Hepatocyte (in vitro differentiated cells): ENCODE results near the gene APC2. TPM values are rescaled to one million over a fixed set of nuclear protein-coding genes. Genes with fewer than 3 reads are reported as not detected.

Source experiments
- DNase-seq: peaks from one replicate; pipeline ENCODE4 v3.0.0-alpha.2; 2016; ENCODE audit warnings: low spot score
- H2AFZ ChIP-seq: fragments of 200-600 bp; sonication (generic); 2 replicates; pipeline ENCODE4 v1.6.0; 2016; ENCODE audit warnings: antibody characterized with exemption, mild to moderate bottlenecking
- H3K27ac ChIP-seq: fragments of 200-600 bp; sonication (generic); 2 replicates; pipeline ENCODE4 v1.5.1; 2016; ENCODE audit warnings: mild to moderate bottlenecking
- H3K27me3 ChIP-seq: fragments of 200-600 bp; sonication (generic); 2 replicates; pipeline ENCODE4 v1.6.1; 2016
- H3K36me3 ChIP-seq: fragments of 200-600 bp; sonication (generic); replicated peaks from 2 replicates; pipeline ENCODE4 v1.5.1; 2016; ENCODE audit warnings: low read depth; ENCODE audit not compliant: insufficient read depth
- H3K4me1 ChIP-seq: fragments of 200-600 bp; sonication (generic); 2 replicates; pipeline ENCODE4 v1.5.1; 2016; ENCODE audit warnings: mild to moderate bottlenecking, moderate library complexity; ENCODE audit not compliant: insufficient read depth
- H3K4me2 ChIP-seq: fragments of 200-600 bp; sonication (generic); 2 replicates; pipeline ENCODE4 v1.6.0; 2016
- H3K4me3 ChIP-seq: fragments of 200-600 bp; sonication (generic); 2 replicates; pipeline ENCODE4 v1.5.1; 2016; ENCODE audit warnings: mild to moderate bottlenecking
- H3K79me2 ChIP-seq: fragments of 200-600 bp; sonication (generic); 2 replicates; pipeline ENCODE4 v1.6.0; 2017; ENCODE audit warnings: mild to moderate bottlenecking
- H3K9me2 ChIP-seq: fragments of 200-600 bp; sonication (generic); replicated peaks from 2 replicates; pipeline ENCODE4 v1.6.0; 2017; ENCODE audit warnings: mild to moderate bottlenecking; ENCODE audit not compliant: insufficient read depth
- H3K9me3 ChIP-seq: fragments of 200-600 bp; sonication (generic); 2 replicates; pipeline ENCODE4 v1.5.1; 2016; ENCODE audit warnings: low read depth, mild to moderate bottlenecking
- H4K20me1 ChIP-seq: fragments of 200-600 bp; sonication (generic); 2 replicates; pipeline ENCODE4 v1.6.0; 2016; ENCODE audit warnings: mild to moderate bottlenecking; ENCODE audit not compliant: insufficient read depth, poor library complexity, severe bottlenecking
- CTCF ChIP-seq: fragments of 200-600 bp; sonication (generic); IDR thresholded peaks from 2 replicates; pipeline ENCODE4 v1.5.1; 2016; ENCODE audit warnings: antibody characterized with exemption, mild to moderate bottlenecking; ENCODE audit not compliant: poor library complexity
- EZH2 ChIP-seq: fragments of 200-600 bp; sonication (generic); IDR thresholded peaks from 2 replicates; pipeline ENCODE4 v1.6.1; 2016; ENCODE audit warnings: antibody characterized with exemption, mild to moderate bottlenecking, borderline replicate concordance
- EZH2phosphoT487 ChIP-seq: fragments of 200-600 bp; sonication (generic); IDR thresholded peaks from one replicate; pipeline ENCODE4 v1.6.1; 2018; ENCODE audit warnings: antibody characterized with exemption, mild to moderate bottlenecking, low read depth, moderate library complexity; ENCODE audit not compliant: unreplicated experiment, severe bottlenecking
- WGBS: methylation state at CpG from one replicate; pipeline ENCODE4 v1.1.6; 2016; ENCODE audit warnings: low lambda C conversion rate; ENCODE audit errors: missing lambda C conversion rate; 5-methylcytosine and 5-hydroxymethylcytosine counted together
- polyA plus RNA-seq: library from polyadenylated mRNA; unstranded; fragments of >200 nt; fragmentation: Nextera tagmentation; extraction: Ambion mirVana; gene quantifications from 2 replicates; pipeline ENCODE4 v1.2.1, GENCODE V29; 2016
- total RNA-seq: library from RNA; depleted of rRNA; stranded (reverse); fragments of >200 nt; gene quantifications from 2 replicates; pipeline ENCODE4 v1.2.3, GENCODE V29; 2014

The APC2 gene
- total and polyA plus RNA-seq, 2 experiments from 2014 or later = 0.36 to 1.2 TPM

DNA sequence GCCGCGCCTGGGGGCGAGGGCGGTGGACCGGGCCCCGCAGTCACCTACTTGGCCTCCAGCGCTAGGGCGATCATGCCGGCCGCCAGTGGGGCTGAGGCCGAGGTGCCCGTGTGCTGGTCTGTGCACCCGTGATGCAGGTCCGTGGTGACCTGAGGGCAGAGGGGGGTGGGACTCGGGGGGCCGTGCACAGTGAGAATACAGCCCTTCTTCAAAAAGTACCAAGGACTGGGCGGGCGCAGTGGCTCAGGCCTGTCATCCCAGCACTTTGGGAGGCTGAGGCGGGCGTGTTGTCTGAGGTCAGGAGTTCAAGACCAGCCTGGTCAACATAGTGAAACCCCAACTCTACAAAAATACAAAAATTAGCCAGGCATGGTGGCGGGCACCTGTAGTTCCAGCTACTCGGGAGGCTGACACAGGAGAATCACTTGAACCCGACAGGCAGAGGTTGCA lies 34.1 kb downstream of the APC2 start:
- Histone ChIP-seq H3K4me2 (no peak overlapping the region), H3K4me1 (no peaks in the 10 kb centered on the region), H2AFZ (no peak overlapping the region), H3K27ac (no peak overlapping the region), H3K36me3 (no peaks in the 10 kb centered on the region), H3K27me3 (no peaks in the 10 kb centered on the region), H4K20me1 (no peaks in the 10 kb centered on the region), H3K9me3 (no peaks in the 10 kb centered on the region), H3K4me3 (no peak overlapping the region), H3K9me2 (no peaks in the 10 kb centered on the region), H3K79me2 (no peaks in the 10 kb centered on the region)
- TF ChIP-seq EZH2phosphoT487 = no peak
- TF ChIP-seq EZH2 = no peak
- TF ChIP-seq CTCF = no peak
- no peak for DNase-seq
- WGBS = 100% methylated on average over 8 of the region's 23 CpGs

DNA sequence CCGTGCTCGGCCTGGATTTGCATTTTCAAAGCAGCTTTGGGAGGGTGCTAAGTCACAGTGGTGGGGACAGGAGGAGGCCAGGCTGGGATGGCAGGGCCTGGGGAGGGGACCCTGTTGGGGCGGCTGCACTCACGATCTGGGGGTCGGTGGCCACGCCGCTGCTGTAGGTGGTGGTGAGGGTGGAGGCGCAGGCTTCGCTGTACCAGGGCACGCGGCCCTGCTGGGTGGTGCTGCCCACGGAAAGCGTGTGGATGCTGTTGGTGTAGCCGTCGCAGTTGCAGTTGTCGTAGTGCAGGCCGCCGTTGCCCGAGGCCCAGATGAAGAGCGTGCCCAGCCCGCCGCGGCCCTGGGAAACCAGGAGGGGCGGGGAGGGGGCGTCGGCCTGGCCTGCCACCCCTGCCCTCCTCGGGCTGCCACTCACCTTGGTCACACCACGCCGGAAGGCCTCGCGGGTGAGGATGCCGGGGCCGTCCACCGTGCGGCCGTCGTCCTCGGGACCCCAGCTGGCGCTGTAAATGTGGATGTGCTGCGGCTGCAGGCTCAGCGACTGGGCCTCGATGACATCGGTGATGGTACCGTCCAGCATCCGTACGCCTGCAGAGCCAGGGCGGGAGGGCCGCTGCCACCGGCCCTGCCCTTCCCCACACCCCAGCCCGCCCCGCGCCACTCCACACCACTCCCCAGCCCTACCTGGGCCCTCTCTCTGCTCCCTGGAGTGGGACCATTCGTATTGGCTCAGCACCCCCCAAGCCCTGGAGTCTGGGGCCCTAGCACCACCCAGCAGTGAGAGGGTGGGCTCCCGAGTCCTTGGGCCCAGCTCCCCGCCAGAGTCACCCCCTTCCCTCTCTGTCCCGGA lies 37.0 kb downstream of the APC2 start:
- H3K9me2 ChIP-seq = no peaks in the 10 kb centered on the region
- H3K4me2 ChIP-seq = no peak overlapping the region
- TF ChIP-seq CTCF (no peak), EZH2phosphoT487 (no peak), EZH2 (no peak)
- no peaks in the 10 kb centered on the region for H4K20me1 ChIP-seq
- no peak overlapping the region for H3K4me3 ChIP-seq
- H3K9me3 ChIP-seq = no peaks in the 10 kb centered on the region
- no peak overlapping the region for H3K27ac ChIP-seq
- DNase-seq = no peak
- H3K79me2 ChIP-seq = peaks cover 8% of the 10 kb centered on the region
- H2AFZ ChIP-seq = no peak overlapping the region
- H3K4me1 ChIP-seq = peaks cover 11% of the 10 kb centered on the region
- no peaks in the 10 kb centered on the region for H3K36me3 ChIP-seq
- 94% methylated on average over 37 of the region's 56 CpGs for WGBS
- no peaks in the 10 kb centered on the region for H3K27me3 ChIP-seq

DNA sequence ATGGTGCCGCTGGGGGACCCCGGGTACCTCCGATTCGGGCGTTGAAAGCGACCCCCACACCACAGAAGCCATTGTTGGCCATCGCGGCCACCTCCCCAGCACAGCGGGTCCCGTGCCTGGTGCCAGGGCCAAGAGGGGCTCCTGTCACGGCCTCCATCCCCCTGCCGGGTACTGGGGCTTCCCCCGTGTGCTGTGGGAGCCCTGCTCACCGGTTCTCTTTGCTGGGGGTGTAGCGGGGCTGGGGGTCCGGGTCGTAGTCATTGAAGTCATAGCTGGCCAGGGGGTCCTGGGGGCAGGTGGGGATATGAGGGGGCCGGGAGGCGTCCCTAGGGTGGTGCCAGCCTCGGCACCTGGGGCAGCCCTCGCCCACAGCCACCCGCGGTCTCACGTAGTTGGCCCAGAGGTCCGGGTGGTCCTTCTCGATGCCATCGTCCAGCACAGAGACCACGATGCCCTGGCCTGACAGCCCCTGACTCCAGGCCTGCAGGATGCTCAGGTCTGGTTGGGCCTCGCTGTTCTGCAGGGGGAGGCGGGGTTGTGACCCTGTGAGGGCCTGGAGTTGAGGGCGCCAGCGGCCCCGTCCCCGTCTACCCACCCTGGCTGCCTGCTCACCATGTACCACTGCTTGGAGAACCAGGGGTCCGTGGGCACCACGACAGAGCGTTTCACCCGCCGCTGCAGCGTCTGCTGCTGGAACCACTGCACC lies 37.8 kb downstream of the APC2 start:
- Histone ChIP-seq H3K79me2 (peaks cover 10% of the 10 kb centered on the region), H3K4me1 (peaks cover 13% of the 10 kb centered on the region), H3K27me3 (no peaks in the 10 kb centered on the region), H3K9me2 (no peaks in the 10 kb centered on the region), H3K9me3 (no peaks in the 10 kb centered on the region), H3K36me3 (no peaks in the 10 kb centered on the region), H3K4me2 (no peak overlapping the region), H4K20me1 (no peaks in the 10 kb centered on the region), H3K27ac (no peak overlapping the region), H3K4me3 (no peak overlapping the region), H2AFZ (no peak overlapping the region)
- TF ChIP-seq EZH2 = no peak
- TF ChIP-seq EZH2phosphoT487 = no peak
- TF ChIP-seq CTCF = no peak
- 96% methylated on average over 28 of the region's 40 CpGs for WGBS
- no peak for DNase-seq
